OCI-LY1 (cell line): ENCODE results near the gene KXD1.

Source experiments
- H2AFZ ChIP-seq: fragments of 200-600 bp; sonication (generic), shearing (Covaris generic); 2 replicates; pipeline ENCODE4 v1.6.0; 2014; ENCODE audit warnings: antibody characterized with exemption, mild to moderate bottlenecking, low read length
- H3F3A ChIP-seq: fragments of 200-600 bp; sonication (generic), shearing (Covaris generic); 2 replicates; pipeline ENCODE4 v1.6.0; 2014; ENCODE audit warnings: mild to moderate bottlenecking, antibody characterized with exemption, low read length, moderate library complexity; ENCODE audit not compliant: insufficient read depth
- H3K27ac ChIP-seq: fragments of 200-600 bp; sonication (generic); 2 replicates; pipeline ENCODE4 v1.5.1; 2014; ENCODE audit warnings: low read length, mixed run types, mild to moderate bottlenecking, low read depth; ENCODE audit not compliant: poor library complexity, severe bottlenecking
- H3K27me3 ChIP-seq: fragments of 200-600 bp; sonication (generic); 2 replicates; pipeline ENCODE4 v1.6.0; 2014; ENCODE audit warnings: antibody characterized with exemption, mild to moderate bottlenecking, low read length, moderate library complexity; ENCODE audit not compliant: insufficient read depth
- H3K36me3 ChIP-seq: fragments of 200-600 bp; sonication (generic); 2 replicates; pipeline ENCODE4 v1.6.1; 2014; ENCODE audit warnings: mild to moderate bottlenecking, antibody characterized with exemption, low read length, moderate library complexity, mixed read lengths; ENCODE audit not compliant: insufficient read depth
- H3K4me1 ChIP-seq: fragments of 200-600 bp; sonication (generic); 2 replicates; pipeline ENCODE4 v1.5.1; 2014; ENCODE audit warnings: mild to moderate bottlenecking, low read length, moderate library complexity; ENCODE audit not compliant: insufficient read depth, severe bottlenecking
- H3K4me2 ChIP-seq: fragments of 200-600 bp; sonication (generic), shearing (Covaris generic); 2 replicates; pipeline ENCODE4 v1.6.1; 2014; ENCODE audit warnings: low read length
- H3K4me3 ChIP-seq: fragments of 200-600 bp; sonication (generic); 2 replicates; pipeline ENCODE4 v1.5.1; 2014; ENCODE audit warnings: low read length, low read depth, mild to moderate bottlenecking, mixed read lengths; ENCODE audit not compliant: poor library complexity, severe bottlenecking
- H3K79me2 ChIP-seq: fragments of 200-600 bp; shearing (Covaris generic); 2 replicates; pipeline ENCODE4 v1.6.1; 2016; ENCODE audit warnings: mixed run types, low read length, mixed read lengths; ENCODE audit not compliant: insufficient read depth
- H3K9ac ChIP-seq: fragments of 200-600 bp; sonication (generic), shearing (Covaris generic); 2 replicates; pipeline ENCODE4 v1.6.1; 2014; ENCODE audit warnings: mild to moderate bottlenecking, low read length, mixed read lengths
- H3K9me2 ChIP-seq: fragments of 200-600 bp; sonication (generic), shearing (Covaris generic); 2 replicates; pipeline ENCODE4 v1.6.1; 2014; ENCODE audit warnings: low read depth, mild to moderate bottlenecking, low read length, mixed read lengths
- H3K9me3 ChIP-seq: fragments of 200-600 bp; shearing (Covaris generic); 2 replicates; pipeline ENCODE4 v1.6.1; 2014; ENCODE audit warnings: low read length, mixed read lengths
- H4K20me1 ChIP-seq: fragments of 200-600 bp; sonication (generic), shearing (Covaris generic); 2 replicates; pipeline ENCODE4 v1.6.0; 2016; ENCODE audit warnings: mild to moderate bottlenecking, low read length; ENCODE audit not compliant: insufficient read depth
- CTCF ChIP-seq: fragments of 200-600 bp; sonication (generic), shearing (Covaris generic); IDR thresholded peaks from 2 replicates; pipeline ENCODE4 v1.5.1; 2017; ENCODE audit warnings: mild to moderate bottlenecking, antibody characterized with exemption, low read length, moderate library complexity, mixed read lengths
- EZH2 ChIP-seq: fragments of 200-600 bp; sonication (generic), shearing (Covaris generic); IDR thresholded peaks from 2 replicates; pipeline ENCODE4 v1.8.0; 2017; ENCODE audit warnings: borderline replicate concordance, mixed run types, mild to moderate bottlenecking, antibody characterized with exemption, low read length, moderate library complexity, mixed read lengths

Gene KXD1

GRCh38 chr19:18523841-18524240 is 33.8 kb upstream of the KXD1 start:
- Histone ChIP-seq H3K4me3 (no peak overlapping the region), H3K27me3 (no peaks in the 10 kb centered on the region), H3K36me3 (peaks cover 4% of the 10 kb centered on the region; the same call in 1 of the 2 replicates), H3K4me2 (no peak overlapping the region), H3K27ac (no peak overlapping the region), H3K9me3 (no peaks in the 10 kb centered on the region), H3K4me1 (peaks cover 21% of the 10 kb centered on the region), H3K9ac (no peak overlapping the region), H3K9me2 (no peaks in the 10 kb centered on the region), H3K79me2 (peaks cover 14% of the 10 kb centered on the region), H3F3A (no peaks in the 10 kb centered on the region), H4K20me1 (no peaks in the 10 kb centered on the region), H2AFZ (no peak overlapping the region)
- TF ChIP-seq CTCF (no peak), EZH2 (no peak)

GRCh38 chr19:18526316-18526715 is 31.4 kb upstream of the KXD1 start:
- Histone ChIP-seq H3F3A (no peaks in the 10 kb centered on the region), H3K4me1 (peaks cover 5% of the 10 kb centered on the region), H3K9me2 (no peaks in the 10 kb centered on the region), H3K4me2 (no peak overlapping the region), H3K4me3 (no peak overlapping the region), H3K36me3 (no peaks in the 10 kb centered on the region), H3K79me2 (no peaks in the 10 kb centered on the region), H3K27me3 (no peaks in the 10 kb centered on the region), H3K9me3 (no peaks in the 10 kb centered on the region), H2AFZ (no peak overlapping the region), H3K27ac (no peak overlapping the region), H4K20me1 (no peaks in the 10 kb centered on the region), H3K9ac (no peak overlapping the region)
- no peak for TF ChIP-seq EZH2
- no peak for TF ChIP-seq CTCF

DNA sequence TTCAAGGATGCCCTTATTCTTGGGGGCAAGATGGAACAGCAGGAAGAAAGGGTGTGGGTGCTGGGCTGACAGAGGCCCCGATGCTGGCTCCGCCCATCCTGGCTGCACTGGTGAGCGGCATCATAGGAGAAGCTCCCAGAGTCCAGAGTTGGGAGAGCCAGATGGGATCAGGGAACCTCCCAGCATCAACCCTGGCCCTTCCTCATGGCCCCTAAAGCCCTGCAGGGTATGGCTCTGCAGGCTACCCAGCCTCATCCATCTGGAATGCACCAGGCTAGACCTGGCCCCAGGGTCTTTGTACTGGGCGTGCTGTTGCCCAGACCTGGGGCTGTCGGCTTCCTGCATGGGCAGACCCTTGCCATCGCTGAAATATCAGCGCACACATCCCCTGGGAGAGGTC is 27.9 kb upstream of the KXD1 start:
- Histone ChIP-seq H3K9me2 (no peaks in the 10 kb centered on the region), H3K4me2 (no peak overlapping the region), H3K79me2 (no peaks in the 10 kb centered on the region), H3K9me3 (no peaks in the 10 kb centered on the region), H4K20me1 (no peaks in the 10 kb centered on the region), H3K27me3 (no peaks in the 10 kb centered on the region), H3F3A (no peaks in the 10 kb centered on the region), H2AFZ (no peak overlapping the region), H3K4me3 (no peak overlapping the region), H3K27ac (no peak overlapping the region), H3K36me3 (peaks cover 13% of the 10 kb centered on the region; the same call in 1 of the 2 replicates), H3K9ac (no peak overlapping the region), H3K4me1 (no peaks in the 10 kb centered on the region)
- no peak for TF ChIP-seq EZH2
- no peak for TF ChIP-seq CTCF
